Fibroblast of skin of abdomen (primary cell): ENCODE data around the gene ITPKC. TPM values are rescaled to one million over a fixed set of nuclear protein-coding genes. Genes with fewer than 3 reads are reported as not detected.

Source experiments
- DNase-seq: peaks from one replicate; pipeline ENCODE4 v3.0.0-alpha.2; 2013
- polyA plus RNA-seq, 2 experiments: library from polyadenylated mRNA; unstranded; fragments of 120-200 nt; gene quantifications; one replicate each; pipeline ENCODE4 v1.2.1, GENCODE V29; 2013; ENCODE audit not compliant: insufficient read length in 2 of 2

ITPKC gene
- 9.9 TPM for polyA plus RNA-seq (2013, experiment 1 of 2; ENCODE audit: insufficient read length)
- polyA plus RNA-seq (2013, experiment 2 of 2; ENCODE audit: insufficient read length), result 10.3 TPM

GRCh38 chr19:40716482-40717324, at the start of gene ITPKC, which contains the start of gene COQ8B:
Gene ITPKC (plus strand): TSS chr19:40717112. CDS start chr19:40717136, 24 bp downstream.
Gene COQ8B (minus strand): TSS chr19:40716886. CDS start chr19:40714632, 2,254 bp downstream.
- peak; percentile 98 for DNase-seq

DNA sequence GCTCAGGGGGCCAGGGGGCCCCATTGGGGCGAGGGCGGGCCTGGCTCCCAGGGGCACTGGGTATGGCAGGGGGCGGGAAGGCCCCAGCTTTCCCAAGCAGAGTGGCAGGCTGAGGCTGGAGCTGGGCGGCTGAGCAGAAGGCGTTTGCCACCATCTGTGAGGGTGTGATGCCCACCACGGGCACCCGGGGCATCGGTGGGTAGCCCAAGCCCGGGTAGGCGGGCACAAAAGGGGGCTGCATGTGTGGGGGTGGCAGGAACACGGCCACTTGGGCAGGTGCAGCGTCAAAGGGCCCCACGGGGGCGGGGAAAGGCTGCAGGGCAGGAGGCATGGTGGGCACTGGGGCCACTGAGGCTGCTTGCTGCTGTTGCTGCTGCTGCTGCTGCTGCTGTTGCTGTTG, 49.3 kb upstream of the ITPKC start:
- DNase-seq, result no peak

DNA sequence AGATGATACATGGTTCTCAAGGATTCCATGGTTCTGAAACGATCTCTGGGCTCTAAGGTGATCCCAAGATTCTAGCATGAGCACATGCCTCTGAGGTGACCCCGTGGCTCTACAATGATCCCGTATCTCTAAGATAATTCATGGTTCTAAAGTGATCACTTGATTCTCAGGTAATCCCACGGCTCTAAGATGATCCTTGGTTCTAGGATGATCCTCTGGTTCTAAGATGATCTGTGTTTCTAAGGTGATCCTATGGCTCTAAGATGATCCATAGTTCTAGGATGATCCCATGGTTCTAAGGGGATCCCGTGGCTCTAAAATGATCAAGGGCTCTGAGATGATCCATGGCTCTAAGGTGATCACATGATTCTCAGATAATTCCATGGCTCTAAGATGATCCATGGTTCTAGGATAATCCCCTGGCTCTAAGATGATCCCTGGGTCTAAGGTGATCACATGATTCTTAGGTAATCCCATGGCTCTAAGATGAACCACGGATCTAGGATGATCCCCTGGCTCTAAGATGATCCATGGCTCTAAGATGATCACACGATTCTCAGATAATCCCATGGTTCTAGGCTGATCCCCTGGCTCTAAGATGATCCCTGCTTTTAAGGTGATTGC, 47.8 kb upstream of the ITPKC start:
- DNase-seq, result no peak

DNA sequence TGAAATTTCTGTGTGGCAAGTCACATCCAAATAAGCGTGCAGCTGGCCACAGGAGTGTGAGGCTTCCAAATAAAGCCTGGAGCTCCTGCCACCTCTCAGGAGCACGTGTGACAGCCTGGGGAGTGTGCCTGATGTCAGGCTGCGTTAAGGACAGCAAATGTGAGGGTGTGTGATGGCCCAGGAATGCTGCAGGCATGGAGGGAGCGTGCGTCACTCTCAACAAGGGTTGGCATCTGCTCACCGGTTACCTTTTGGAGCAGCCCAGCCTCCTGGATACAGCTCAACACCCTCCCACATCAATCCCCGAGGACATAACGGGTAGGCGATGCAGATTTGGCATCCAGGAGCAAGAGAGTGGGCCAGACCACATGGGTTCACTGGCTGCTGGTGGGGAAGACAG, 45.5 kb upstream of the ITPKC start:
- no peak for DNase-seq

GRCh38 chr19:40672038-40672437, 44.9 kb upstream of the ITPKC start:
- no peak for DNase-seq

- no peak for DNase-seq
These were observed 44.2 kb upstream of the ITPKC start for GRCh38 chr19:40672573-40673299.

- DNase-seq, result no peak
These were observed 43.5 kb upstream of the ITPKC start for GRCh38 chr19:40673397-40673796.

- no peak for DNase-seq
These were observed 42.6 kb upstream of the ITPKC start for GRCh38 chr19:40674291-40674690.

GRCh38 chr19:40677156-40677555, 39.8 kb upstream of the ITPKC start:
- no peak for DNase-seq

GRCh38 chr19:40681039-40681438, 35.9 kb upstream of the ITPKC start:
- DNase-seq, result no peak

- DNase-seq, result no peak
These were observed 34.4 kb upstream of the ITPKC start for GRCh38 chr19:40682431-40682964.

GRCh38 chr19:40683437-40683836, 33.5 kb upstream of the ITPKC start:
- no peak for DNase-seq

GRCh38 chr19:40684280-40684679, 32.6 kb upstream of the ITPKC start:
- no peak for DNase-seq

DNA sequence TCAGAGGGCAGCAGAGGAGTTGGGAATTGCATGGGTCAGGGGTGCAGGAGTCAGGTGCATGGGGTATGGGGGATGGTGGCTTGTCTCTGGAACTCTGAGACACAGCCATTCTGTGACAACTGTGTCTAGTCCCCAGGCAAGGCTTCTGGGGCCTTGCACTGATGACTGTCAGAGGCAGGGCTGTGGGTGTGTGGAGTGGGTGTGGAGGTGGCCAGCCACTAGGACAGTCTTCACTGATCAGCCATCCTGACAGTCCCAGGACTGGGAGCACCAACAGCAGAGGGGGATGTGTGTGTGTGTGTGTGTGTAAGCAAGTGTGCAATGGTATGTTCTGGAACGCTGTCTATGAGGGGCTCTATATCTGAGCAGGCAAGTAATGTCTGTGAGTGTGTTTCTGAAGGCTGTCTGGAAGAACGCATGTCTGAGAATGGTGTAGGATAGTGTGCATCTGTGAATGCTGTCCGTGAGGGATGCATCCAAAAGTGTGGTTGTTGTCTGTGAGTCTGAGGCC, 31.8 kb upstream of the ITPKC start:
- DNase-seq, result no peak

- no peak for DNase-seq
These were observed 31.3 kb upstream of the ITPKC start for GRCh38 chr19:40685563-40685962.

GRCh38 chr19:40686882-40687524, 29.9 kb upstream of the ITPKC start:
- DNase-seq, result no peak

- peak; percentile 65 for DNase-seq
These were observed 29.3 kb upstream of the ITPKC start for GRCh38 chr19:40687525-40688016.

- no peak for DNase-seq
These were observed 28.6 kb upstream of the ITPKC start for GRCh38 chr19:40688309-40688708.

- DNase-seq, result no peak
These were observed 27.9 kb upstream of the ITPKC start for GRCh38 chr19:40688987-40689338.

DNA sequence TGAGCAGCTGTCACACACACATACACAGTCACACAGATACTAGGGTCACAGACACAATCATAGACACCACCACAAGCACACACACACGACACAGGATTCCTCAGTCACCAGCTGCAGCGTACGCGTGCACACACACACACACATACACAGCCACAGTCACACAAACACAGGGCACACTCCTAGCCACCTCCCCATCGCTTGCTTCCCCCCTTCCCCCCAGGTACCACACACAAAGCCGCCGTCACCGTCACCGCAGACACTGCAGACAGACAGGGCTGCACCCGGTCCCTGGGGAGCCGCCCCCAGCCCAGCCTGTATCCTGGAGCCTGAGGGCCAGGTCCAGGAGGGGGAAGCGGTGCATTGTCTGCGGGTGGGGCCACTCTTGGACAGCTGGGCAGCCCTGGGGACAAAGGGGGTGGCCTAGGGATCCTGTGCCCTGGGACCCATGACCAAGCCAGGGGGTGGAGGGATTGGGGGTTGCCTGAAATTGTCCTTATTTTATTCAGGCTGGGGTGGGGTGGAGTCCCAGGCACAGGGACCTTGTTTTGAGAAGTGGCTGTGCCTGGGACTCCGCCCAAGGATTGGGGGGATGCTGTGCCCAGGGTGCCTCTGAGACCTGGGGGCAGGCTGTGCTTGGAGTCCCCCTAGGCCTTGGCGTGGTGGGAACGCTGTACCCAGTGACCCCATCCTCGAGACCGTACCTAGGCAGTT, 27.4 kb upstream of the ITPKC start:
- DNase-seq, result peak; percentile 31

GRCh38 chr19:40690050-40690692, 26.7 kb upstream of the ITPKC start, which contains the start of gene NUMBL:
Gene NUMBL (minus strand): TSS chr19:40690651. CDS start chr19:40690483, 168 bp downstream.
- no peak for DNase-seq
